ENCODE measurements around the gene DAD1.
"Not testable (repeated sequence)": the region's sequence is repeated elsewhere in the genome, so short reads cannot be mapped to it uniquely, and the experiment has no call there.

GRCh38 chr14:22566266-22566665, 22.8 kb downstream of the DAD1 start:
- not testable (repeated sequence) for TF ChIP-seq POLR2A (IDR thresholded peaks at IDR 0.05; ENCODE audit: low read length); GATA1 (IDR thresholded peaks at IDR 0.05; ENCODE audit: low read depth, low read length)
